Measurements from ENCODE around the gene TMEM181.

The TMEM181 gene

DNA sequence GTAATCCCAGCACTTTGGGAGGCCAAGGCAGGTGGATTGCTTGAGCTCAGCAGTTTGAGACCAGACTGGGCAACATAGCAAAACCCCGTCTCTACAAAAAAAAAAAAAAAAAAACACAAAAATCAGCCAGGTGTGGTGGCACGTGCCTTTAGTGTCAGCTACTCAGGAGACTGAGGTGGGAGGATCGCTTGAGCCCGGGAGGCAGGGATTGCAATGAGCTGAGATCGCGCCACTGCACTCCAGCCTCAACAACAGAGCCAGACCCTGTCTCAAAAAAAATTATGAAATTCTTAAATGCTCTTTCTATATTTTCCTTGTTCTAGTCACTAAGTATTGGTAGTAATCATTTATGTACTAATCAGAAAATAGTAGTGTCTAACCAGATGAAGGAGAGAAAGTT lies 120.6 kb downstream of the TMEM181 start:
- H3K4me2 ChIP-seq (ENCODE audit: low read length) = no peak overlapping the region
- H3K79me2 ChIP-seq (ENCODE audit: low read length) = no peaks in the 10 kb centered on the region
- no peaks in the 10 kb centered on the region for H4K20me1 ChIP-seq (ENCODE audit: insufficient read depth, low read length)
- H3K27me3 ChIP-seq (ENCODE audit: low read depth, low read length) = no peaks in the 10 kb centered on the region
- H3K27ac ChIP-seq (ENCODE audit: low read length) = no peak overlapping the region
- no peaks in the 10 kb centered on the region for H3K4me1 ChIP-seq (ENCODE audit: low read length)
- no peaks in the 10 kb centered on the region for H3K36me3 ChIP-seq (replicated peaks; ENCODE audit: low read depth, low read length)
- no peak overlapping the region for H3K9ac ChIP-seq (ENCODE audit: low read length)
- no peaks in the 10 kb centered on the region for H3K9me3 ChIP-seq (ENCODE audit: insufficient read depth, low read length)
- H2AFZ ChIP-seq (ENCODE audit: low read depth, low read length) = no peak overlapping the region
- no peak overlapping the region for H3K4me3 ChIP-seq (ENCODE audit: low read length)
- no peak for TF ChIP-seq EZH2phosphoT487 (IDR thresholded peaks at IDR 0.05; ENCODE audit: low read depth)
- TF ChIP-seq CTCF (IDR thresholded peaks at IDR 0.05; ENCODE audit: low read depth, low read length) = no peak

GRCh38 chr6:158684311-158684710 lies 124.4 kb downstream of the TMEM181 start:
- Histone ChIP-seq H3K4me1 (ENCODE audit: low read length) (no peaks in the 10 kb centered on the region), H3K4me2 (ENCODE audit: low read length) (no peak overlapping the region), H3K9ac (ENCODE audit: low read length) (no peak overlapping the region), H3K36me3 (replicated peaks; ENCODE audit: low read depth, low read length) (no peaks in the 10 kb centered on the region), H3K27ac (ENCODE audit: low read length) (no peak overlapping the region), H3K9me3 (ENCODE audit: insufficient read depth, low read length) (no peaks in the 10 kb centered on the region), H3K27me3 (ENCODE audit: low read depth, low read length) (no peaks in the 10 kb centered on the region), H3K4me3 (ENCODE audit: low read length) (no peak overlapping the region), H4K20me1 (ENCODE audit: insufficient read depth, low read length) (no peaks in the 10 kb centered on the region), H2AFZ (ENCODE audit: low read depth, low read length) (no peak overlapping the region), H3K79me2 (ENCODE audit: low read length) (no peaks in the 10 kb centered on the region)
- TF ChIP-seq EZH2phosphoT487 (IDR thresholded peaks at IDR 0.05; ENCODE audit: low read depth) = no peak
- TF ChIP-seq CTCF (IDR thresholded peaks at IDR 0.05; ENCODE audit: low read depth, low read length) = no peak

DNA sequence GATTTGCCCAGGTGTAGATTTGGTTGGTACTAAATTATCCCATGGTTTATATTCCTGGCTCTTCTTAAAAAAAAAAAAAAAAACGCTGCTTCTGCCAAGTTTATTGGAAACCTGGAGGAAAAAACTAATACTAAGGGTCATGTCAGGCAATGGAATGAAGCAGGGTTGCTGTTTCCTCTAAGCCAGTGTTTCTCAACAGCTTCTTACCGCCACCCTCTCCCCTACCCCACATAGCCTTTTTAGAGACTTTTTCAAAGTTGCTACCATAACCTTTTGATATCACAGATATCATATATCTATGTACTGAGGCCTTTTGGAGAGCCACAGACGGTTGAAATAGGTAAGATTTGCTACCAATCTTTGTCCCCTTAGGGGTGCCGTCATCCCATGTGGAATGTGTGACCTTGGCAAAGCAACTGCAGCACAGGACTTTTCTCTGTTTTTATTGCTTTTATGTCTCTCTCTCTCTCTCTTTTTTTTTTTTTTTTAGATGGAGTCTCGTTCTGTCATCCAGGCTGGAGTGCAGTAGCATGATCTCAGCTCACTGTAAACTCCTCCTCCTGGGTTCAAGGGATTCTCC lies 124.9 kb downstream of the TMEM181 start:
- Histone ChIP-seq H3K4me2 (ENCODE audit: low read length) (no peak overlapping the region), H3K9me3 (ENCODE audit: insufficient read depth, low read length) (no peaks in the 10 kb centered on the region), H3K36me3 (replicated peaks; ENCODE audit: low read depth, low read length) (no peaks in the 10 kb centered on the region), H3K4me1 (ENCODE audit: low read length) (no peaks in the 10 kb centered on the region), H3K4me3 (ENCODE audit: low read length) (no peak overlapping the region), H3K27ac (ENCODE audit: low read length) (no peak overlapping the region), H4K20me1 (ENCODE audit: insufficient read depth, low read length) (no peaks in the 10 kb centered on the region), H2AFZ (ENCODE audit: low read depth, low read length) (no peak overlapping the region), H3K9ac (ENCODE audit: low read length) (no peak overlapping the region), H3K27me3 (ENCODE audit: low read depth, low read length) (no peaks in the 10 kb centered on the region), H3K79me2 (ENCODE audit: low read length) (no peaks in the 10 kb centered on the region)
- TF ChIP-seq CTCF (IDR thresholded peaks at IDR 0.05; ENCODE audit: low read depth, low read length) (no peak), EZH2phosphoT487 (IDR thresholded peaks at IDR 0.05; ENCODE audit: low read depth) (no peak)

Data from OCI-LY3 (cell line).